Measurements from ENCODE around the gene ANKS1B.

DNA sequence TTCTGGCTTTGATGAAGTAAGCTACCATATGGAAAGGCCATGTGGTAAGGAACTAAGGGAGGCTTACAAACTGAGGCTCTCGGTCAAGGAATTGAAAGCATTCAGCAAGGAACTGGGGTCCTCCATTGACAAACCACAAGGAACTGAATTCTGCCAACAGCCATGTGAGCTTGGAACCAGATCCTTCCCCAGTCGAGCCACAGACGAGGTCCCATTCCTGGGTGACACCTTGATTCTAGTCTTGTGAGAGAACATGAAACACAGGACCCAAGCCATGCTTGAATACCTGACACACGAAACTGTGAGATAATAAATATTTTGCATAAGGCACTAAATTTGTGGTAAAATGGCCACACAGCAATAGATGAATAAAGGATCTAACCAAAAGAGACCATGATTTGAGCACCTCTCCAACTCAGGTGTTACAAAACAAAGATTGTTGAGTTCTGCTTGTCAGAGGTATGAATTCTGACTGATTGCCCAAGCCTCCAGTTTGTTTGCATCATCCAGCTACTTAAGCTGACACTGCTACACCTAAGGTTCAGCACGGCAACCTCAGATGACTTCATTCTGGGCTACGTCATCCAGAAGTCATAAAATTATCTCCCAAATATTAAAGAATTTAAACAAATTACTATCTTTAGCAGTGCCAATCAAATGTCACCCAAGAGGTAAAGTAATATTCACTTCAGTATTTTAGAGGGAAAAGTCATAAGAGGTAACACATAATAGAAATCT is 277.8 kb downstream of the ANKS1B start:
- TF ChIP-seq, protein P1, sequence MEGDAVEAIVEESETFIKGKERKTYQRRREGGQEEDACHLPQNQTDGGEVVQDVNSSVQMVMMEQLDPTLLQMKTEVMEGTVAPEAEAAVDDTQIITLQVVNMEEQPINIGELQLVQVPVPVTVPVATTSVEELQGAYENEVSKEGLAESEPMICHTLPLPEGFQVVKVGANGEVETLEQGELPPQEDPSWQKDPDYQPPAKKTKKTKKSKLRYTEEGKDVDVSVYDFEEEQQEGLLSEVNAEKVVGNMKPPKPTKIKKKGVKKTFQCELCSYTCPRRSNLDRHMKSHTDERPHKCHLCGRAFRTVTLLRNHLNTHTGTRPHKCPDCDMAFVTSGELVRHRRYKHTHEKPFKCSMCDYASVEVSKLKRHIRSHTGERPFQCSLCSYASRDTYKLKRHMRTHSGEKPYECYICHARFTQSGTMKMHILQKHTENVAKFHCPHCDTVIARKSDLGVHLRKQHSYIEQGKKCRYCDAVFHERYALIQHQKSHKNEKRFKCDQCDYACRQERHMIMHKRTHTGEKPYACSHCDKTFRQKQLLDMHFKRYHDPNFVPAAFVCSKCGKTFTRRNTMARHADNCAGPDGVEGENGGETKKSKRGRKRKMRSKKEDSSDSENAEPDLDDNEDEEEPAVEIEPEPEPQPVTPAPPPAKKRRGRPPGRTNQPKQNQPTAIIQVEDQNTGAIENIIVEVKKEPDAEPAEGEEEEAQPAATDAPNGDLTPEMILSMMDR (IDR thresholded peaks at IDR 0.05; ENCODE audit: insufficient read depth, low read depth, low read length) = no peak
- TF ChIP-seq EZH2 (IDR thresholded peaks at IDR 0.05; ENCODE audit: insufficient read depth, low read length) = no peak
